Upper lobe of left lung (tissue), 4 donors: ENCODE results near the gene CARD9.

Experiments used
- EP300 ChIP-seq, 4 donors: sonication (generic); formaldehyde crosslinking; IDR thresholded peaks; one replicate each; pipeline ENCODE4 v1.5.1; 2017; ENCODE audit warnings: antibody characterized with exemption in 4 of 4, control low read depth in 2 of 4
- POLR2A ChIP-seq, 4 donors: fragments of 450-650 bp; IDR thresholded peaks; one replicate each; pipeline ENCODE4 v1.5.1; 2016 to 2017; ENCODE audit warnings: antibody characterized with exemption in 4 of 4, mild to moderate bottlenecking in 2 of 4
- TF ChIP-seq, protein P1 (sequence below), 6 experiments: fragments of 450-650 bp in 4 of 6; fragments of 200-600 bp in 2 of 6; sonication (generic) in 2 of 6; IDR thresholded peaks; one replicate each; pipeline ENCODE4 v1.5.1; 2016 to 2019; ENCODE audit warnings: antibody characterized with exemption in 6 of 6

DNA sequence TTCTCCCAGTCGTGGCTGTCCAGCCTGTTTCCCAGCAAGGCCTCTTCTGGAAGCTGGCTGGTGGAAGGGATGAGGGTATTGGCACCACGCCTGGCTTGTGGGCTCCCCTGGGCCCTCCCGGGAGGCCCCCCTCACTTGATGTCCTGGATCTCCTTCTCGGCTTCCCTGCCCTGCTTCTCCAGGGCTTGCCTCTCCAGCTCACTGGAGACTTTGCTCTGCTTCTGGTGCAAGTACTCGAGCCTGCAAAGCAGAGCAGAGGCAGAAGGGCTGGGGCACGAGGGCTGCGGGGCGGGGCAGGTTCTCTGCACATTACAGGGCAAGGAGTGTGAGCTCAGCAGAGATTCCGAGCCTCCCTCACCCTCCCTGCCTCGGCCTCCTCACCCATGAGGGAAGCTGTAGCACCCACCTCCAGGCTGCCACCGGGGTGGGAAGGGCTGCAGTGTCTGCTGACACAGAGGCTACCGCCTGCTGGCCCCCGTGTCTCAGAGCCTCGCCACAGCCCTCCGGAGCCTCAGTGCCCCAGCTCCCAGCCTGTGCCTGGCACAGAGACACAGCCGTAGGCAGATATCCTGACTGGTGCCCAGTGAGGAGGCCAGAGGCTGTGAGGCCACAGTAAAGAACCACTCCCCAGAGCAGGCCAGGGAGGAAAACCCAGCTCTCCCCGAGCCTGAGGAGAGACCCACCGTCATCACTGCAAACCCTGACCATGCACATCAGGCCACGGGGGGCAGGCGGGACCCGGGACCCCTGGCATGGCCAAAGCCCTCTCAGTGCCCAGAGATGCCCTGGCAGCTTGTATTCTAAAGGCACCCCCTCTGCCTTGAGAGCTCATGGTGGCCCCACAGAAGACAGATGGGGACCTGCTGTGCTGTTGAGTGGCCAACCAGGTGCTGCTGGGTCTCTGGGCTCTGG, 19.3 kb upstream of the CARD9 start:
- TF ChIP-seq, protein P1, sequence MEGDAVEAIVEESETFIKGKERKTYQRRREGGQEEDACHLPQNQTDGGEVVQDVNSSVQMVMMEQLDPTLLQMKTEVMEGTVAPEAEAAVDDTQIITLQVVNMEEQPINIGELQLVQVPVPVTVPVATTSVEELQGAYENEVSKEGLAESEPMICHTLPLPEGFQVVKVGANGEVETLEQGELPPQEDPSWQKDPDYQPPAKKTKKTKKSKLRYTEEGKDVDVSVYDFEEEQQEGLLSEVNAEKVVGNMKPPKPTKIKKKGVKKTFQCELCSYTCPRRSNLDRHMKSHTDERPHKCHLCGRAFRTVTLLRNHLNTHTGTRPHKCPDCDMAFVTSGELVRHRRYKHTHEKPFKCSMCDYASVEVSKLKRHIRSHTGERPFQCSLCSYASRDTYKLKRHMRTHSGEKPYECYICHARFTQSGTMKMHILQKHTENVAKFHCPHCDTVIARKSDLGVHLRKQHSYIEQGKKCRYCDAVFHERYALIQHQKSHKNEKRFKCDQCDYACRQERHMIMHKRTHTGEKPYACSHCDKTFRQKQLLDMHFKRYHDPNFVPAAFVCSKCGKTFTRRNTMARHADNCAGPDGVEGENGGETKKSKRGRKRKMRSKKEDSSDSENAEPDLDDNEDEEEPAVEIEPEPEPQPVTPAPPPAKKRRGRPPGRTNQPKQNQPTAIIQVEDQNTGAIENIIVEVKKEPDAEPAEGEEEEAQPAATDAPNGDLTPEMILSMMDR (IDR thresholded peaks at IDR 0.05) = no peak
- TF ChIP-seq EP300 (IDR thresholded peaks at IDR 0.05) = no peak
- no peak for TF ChIP-seq POLR2A (IDR thresholded peaks at IDR 0.05)
